Neural crest cell (in vitro differentiated cells): ENCODE measurements around the gene SAMSN1. TPM values are rescaled to one million over a fixed set of nuclear protein-coding genes. Genes with fewer than 3 reads are reported as not detected.
A peak's percentile ranks its signal among the peaks of the same experiment; 100 is the strongest.

Experiments used
- DNase-seq: peaks from one replicate; pipeline ENCODE4 v3.0.0; 2021; ENCODE audit warnings: low read depth, mixed read lengths, low spot score
- H3K27ac Mint-ChIP-seq: one replicate; pipeline ENCODE4 v1.8.0; 2021; ENCODE audit warnings: mild to moderate bottlenecking, mixed read lengths; ENCODE audit not compliant: unreplicated experiment
- H3K27me3 Mint-ChIP-seq: 2 replicates; pipeline ENCODE4 v1.8.0; 2021; ENCODE audit warnings: low read depth, mild to moderate bottlenecking, mixed read lengths
- H3K36me3 Mint-ChIP-seq: 2 replicates; pipeline ENCODE4 v1.8.0; 2021; ENCODE audit warnings: low read depth, mild to moderate bottlenecking, mixed read lengths
- H3K4me1 Mint-ChIP-seq: 2 replicates; pipeline ENCODE4 v1.8.0; 2021; ENCODE audit warnings: mixed read lengths
- H3K4me3 Mint-ChIP-seq: one replicate; pipeline ENCODE4 v1.8.0; 2021; ENCODE audit warnings: mild to moderate bottlenecking, mixed read lengths
- H3K9me3 Mint-ChIP-seq: 2 replicates; pipeline ENCODE4 v1.8.0; 2021; ENCODE audit warnings: mixed read lengths
- total RNA-seq: library from RNA; stranded (reverse); gene quantifications from 2 replicates; pipeline ENCODE4 v1.2.1, GENCODE V29; 2021
- TF ChIP-seq, protein P1 (sequence below): fragments of 200-600 bp; sonication (generic); conservative IDR thresholded peaks from 2 replicates; pipeline ENCODE4 v1.5.0; 2021; ENCODE audit warnings: antibody characterized with exemption, mild to moderate bottlenecking

SAMSN1 gene
- total RNA-seq, 1 donor from 2014 or later: not detected

DNA sequence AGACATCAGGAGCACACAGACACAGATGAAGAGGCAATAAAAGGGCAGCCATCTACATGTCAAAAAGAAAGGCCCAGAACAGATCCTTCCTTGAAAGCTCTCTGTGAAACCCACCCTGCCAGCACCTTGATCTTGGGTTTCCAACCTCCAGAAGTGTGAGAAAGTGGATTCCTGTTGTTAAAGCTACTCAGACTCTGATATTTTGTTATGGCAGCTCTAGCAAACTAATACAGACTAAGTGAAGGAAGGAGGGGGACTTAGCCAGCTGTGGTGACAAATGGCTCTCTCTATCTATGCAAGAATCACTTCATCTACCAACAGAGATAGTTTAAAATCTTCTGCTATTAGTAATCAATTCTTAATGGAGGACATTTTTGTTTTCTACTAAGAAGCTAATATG, 10.4 kb downstream of the SAMSN1 start:
- Mint-ChIP-seq H3K9me3 (peaks cover 12% of the 10 kb centered on the region), H3K36me3 (no peaks in the 10 kb centered on the region), H3K4me1 (peaks cover 8% of the 10 kb centered on the region)

GRCh38 chr21:14533499-14534428, 12.4 kb downstream of the SAMSN1 start:
- no peak for DNase-seq
- H3K36me3 Mint-ChIP-seq: no peaks in the 10 kb centered on the region
- H3K27ac Mint-ChIP-seq: no peak overlapping the region
- no peaks in the 10 kb centered on the region for H3K27me3 Mint-ChIP-seq
- H3K4me3 Mint-ChIP-seq: no peak overlapping the region
- TF ChIP-seq, protein P1, sequence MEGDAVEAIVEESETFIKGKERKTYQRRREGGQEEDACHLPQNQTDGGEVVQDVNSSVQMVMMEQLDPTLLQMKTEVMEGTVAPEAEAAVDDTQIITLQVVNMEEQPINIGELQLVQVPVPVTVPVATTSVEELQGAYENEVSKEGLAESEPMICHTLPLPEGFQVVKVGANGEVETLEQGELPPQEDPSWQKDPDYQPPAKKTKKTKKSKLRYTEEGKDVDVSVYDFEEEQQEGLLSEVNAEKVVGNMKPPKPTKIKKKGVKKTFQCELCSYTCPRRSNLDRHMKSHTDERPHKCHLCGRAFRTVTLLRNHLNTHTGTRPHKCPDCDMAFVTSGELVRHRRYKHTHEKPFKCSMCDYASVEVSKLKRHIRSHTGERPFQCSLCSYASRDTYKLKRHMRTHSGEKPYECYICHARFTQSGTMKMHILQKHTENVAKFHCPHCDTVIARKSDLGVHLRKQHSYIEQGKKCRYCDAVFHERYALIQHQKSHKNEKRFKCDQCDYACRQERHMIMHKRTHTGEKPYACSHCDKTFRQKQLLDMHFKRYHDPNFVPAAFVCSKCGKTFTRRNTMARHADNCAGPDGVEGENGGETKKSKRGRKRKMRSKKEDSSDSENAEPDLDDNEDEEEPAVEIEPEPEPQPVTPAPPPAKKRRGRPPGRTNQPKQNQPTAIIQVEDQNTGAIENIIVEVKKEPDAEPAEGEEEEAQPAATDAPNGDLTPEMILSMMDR: no peak
- H3K4me1 Mint-ChIP-seq: peaks cover 8% of the 10 kb centered on the region
- H3K9me3 Mint-ChIP-seq: peaks cover 10% of the 10 kb centered on the region

More for the DNA sequence above, 10.4 kb downstream of the SAMSN1 start:
- H3K4me3 Mint-ChIP-seq: no peak overlapping the region
- no peak overlapping the region for H3K27ac Mint-ChIP-seq
- TF ChIP-seq, protein P1: no peak
- H3K27me3 Mint-ChIP-seq: no peaks in the 10 kb centered on the region
- no peak for DNase-seq

GRCh38 chr21:14531757-14532316, 14.3 kb downstream of the SAMSN1 start:
- no peak for DNase-seq
- no peaks in the 10 kb centered on the region for H3K27me3 Mint-ChIP-seq
- no peak overlapping the region for H3K4me3 Mint-ChIP-seq
- H3K36me3 Mint-ChIP-seq: no peaks in the 10 kb centered on the region
- peak overlapping the region; percentile 79 for H3K27ac Mint-ChIP-seq
- TF ChIP-seq, protein P1: no peak
- peaks cover 7% of the 10 kb centered on the region for H3K9me3 Mint-ChIP-seq
- H3K4me1 Mint-ChIP-seq: peaks cover 8% of the 10 kb centered on the region

- TF ChIP-seq, protein P1: no peak
- Mint-ChIP-seq H3K4me3 (no peak overlapping the region), H3K9me3 (peaks cover 7% of the 10 kb centered on the region)
Measured at GRCh38 chr21:14530592-14530991, 15.5 kb downstream of the SAMSN1 start.

GRCh38 chr21:14528815-14529214, 17.3 kb downstream of the SAMSN1 start:
- no peak for DNase-seq
- no peaks in the 10 kb centered on the region for H3K36me3 Mint-ChIP-seq
- no peaks in the 10 kb centered on the region for H3K27me3 Mint-ChIP-seq
- H3K9me3 Mint-ChIP-seq: no peaks in the 10 kb centered on the region
- H3K4me3 Mint-ChIP-seq: no peak overlapping the region
- TF ChIP-seq, protein P1: no peak
- H3K4me1 Mint-ChIP-seq: peaks cover 8% of the 10 kb centered on the region
- H3K27ac Mint-ChIP-seq: no peak overlapping the region

More at GRCh38 chr21:14530592-14530991, 15.5 kb downstream of the SAMSN1 start:
- Mint-ChIP-seq H3K27me3 (no peaks in the 10 kb centered on the region), H3K27ac (no peak overlapping the region), H3K36me3 (no peaks in the 10 kb centered on the region), H3K4me1 (peaks cover 8% of the 10 kb centered on the region)
- DNase-seq: no peak
